GM23338 (cell line): ENCODE results near the gene MAP3K10. TPM values are rescaled to one million over a fixed set of nuclear protein-coding genes. Genes with fewer than 3 reads are reported as not detected.

Experiments used
- ATAC-seq: fragments of 200-7000 bp; cut with Tn5 transposase; 3 replicates; pipeline ENCODE4 v1.9.1; 2020
- DNase-seq: peaks from one replicate; pipeline ENCODE4 v3.0.0-alpha.2; 2015; ENCODE audit warnings: low spot score
- H2AFZ ChIP-seq: fragments of 200-600 bp; sonication (generic); 2 replicates; pipeline ENCODE4 v1.8.0; 2016; ENCODE audit warnings: antibody characterized with exemption, mild to moderate bottlenecking, moderate library complexity
- H3F3A ChIP-seq: fragments of 200-600 bp; sonication (generic); replicated peaks from 2 replicates; pipeline ENCODE4 v1.8.0; 2017; ENCODE audit warnings: antibody characterized with exemption, mixed run types, low read depth
- H3K27ac ChIP-seq: fragments of 200-600 bp; sonication (generic); 2 replicates; pipeline ENCODE4 v1.6.1; 2016; ENCODE audit warnings: low read depth
- H3K27me3 ChIP-seq: fragments of 200-600 bp; sonication (generic); 2 replicates; pipeline ENCODE4 v1.8.0; 2016; ENCODE audit warnings: mild to moderate bottlenecking, mixed run types, moderate library complexity; ENCODE audit not compliant: insufficient read depth
- H3K36me3 ChIP-seq: fragments of 200-600 bp; sonication (generic); 2 replicates; pipeline ENCODE4 v1.8.0; 2016; ENCODE audit warnings: mild to moderate bottlenecking; ENCODE audit not compliant: insufficient read depth
- H3K4me1 ChIP-seq: fragments of 200-600 bp; sonication (generic); 2 replicates; pipeline ENCODE4 v1.8.0; 2016; ENCODE audit warnings: mild to moderate bottlenecking, moderate library complexity; ENCODE audit not compliant: insufficient read depth
- H3K4me2 ChIP-seq: fragments of 200-600 bp; sonication (generic); 2 replicates; pipeline ENCODE4 v1.7.1; 2017; ENCODE audit warnings: mixed run types
- H3K4me3 ChIP-seq: fragments of 200-600 bp; sonication (generic); 2 replicates; pipeline ENCODE4 v1.6.1; 2016; ENCODE audit warnings: mixed run types
- H3K79me2 ChIP-seq: fragments of 200-600 bp; sonication (generic); replicated peaks from 2 replicates; pipeline ENCODE4 v1.8.0; 2017; ENCODE audit warnings: mild to moderate bottlenecking; ENCODE audit not compliant: insufficient read depth
- H3K9me2 ChIP-seq: fragments of 200-600 bp; sonication (generic); 2 replicates; pipeline ENCODE4 v1.8.0; 2017; ENCODE audit not compliant: insufficient read depth
- H4K20me1 ChIP-seq: fragments of 200-600 bp; sonication (generic); replicated peaks from 2 replicates; pipeline ENCODE4 v1.8.0; 2017; ENCODE audit warnings: mild to moderate bottlenecking; ENCODE audit not compliant: insufficient read depth
- H3K27ac Mint-ChIP-seq: 2 replicates; pipeline ENCODE4 v1.8.0; 2020; ENCODE audit warnings: inconsistent platforms, mild to moderate bottlenecking, moderate library complexity, mixed read lengths
- H3K27me3 Mint-ChIP-seq: 3 replicates; pipeline ENCODE4 v1.8.0; 2022; ENCODE audit warnings: low read depth, mild to moderate bottlenecking, moderate library complexity, mixed read lengths, inconsistent platforms; ENCODE audit not compliant: insufficient read depth, poor library complexity
- H3K36me3 Mint-ChIP-seq: 3 replicates; pipeline ENCODE4 v1.8.0; 2021; ENCODE audit warnings: low read depth, mild to moderate bottlenecking, inconsistent platforms, moderate library complexity, mixed read lengths
- H3K4me1 Mint-ChIP-seq: 3 replicates; pipeline ENCODE4 v1.8.0; 2020; ENCODE audit warnings: mild to moderate bottlenecking, inconsistent platforms, mixed read lengths
- H3K4me3 Mint-ChIP-seq: 3 replicates; pipeline ENCODE4 v1.8.0; 2021; ENCODE audit warnings: moderate library complexity, mild to moderate bottlenecking, inconsistent platforms, mixed read lengths
- H3K9me3 Mint-ChIP-seq: 3 replicates; pipeline ENCODE4 v1.8.0; 2020; ENCODE audit warnings: moderate library complexity, mild to moderate bottlenecking, inconsistent platforms, mixed read lengths
- CTCF ChIP-seq, 2 experiments: fragments of 200-600 bp in 1 of 2; sonication (generic) in 1 of 2; conservative IDR thresholded peaks; 2 replicates each; pipeline versions ENCODE4 v1.5.1 to v1.6.1; 2016 to 2017; ENCODE audit warnings: antibody characterized with exemption in 2 of 2, low read depth in 2 of 2, mild to moderate bottlenecking in 2 of 2, moderate library complexity in 1 of 2
- ETS1 ChIP-seq: IDR thresholded peaks from 2 replicates; pipeline ENCODE4 v1.6.1; 2016; ENCODE audit warnings: antibody characterized with exemption
- EZH2 ChIP-seq: fragments of 200-600 bp; sonication (generic); IDR thresholded peaks from one replicate; pipeline ENCODE4 v1.8.0; 2017; ENCODE audit warnings: antibody characterized with exemption, mild to moderate bottlenecking, low read depth; ENCODE audit not compliant: unreplicated experiment
- NANOG ChIP-seq: IDR thresholded peaks from 2 replicates; pipeline ENCODE4 v1.6.1; 2016; ENCODE audit warnings: antibody characterized with exemption, borderline replicate concordance
- ZNF114 ChIP-seq: fragments of 250-450 bp; sonication (Bioruptor Pico); IDR thresholded peaks from 2 replicates; pipeline ENCODE4 v1.5.0; 2020; ENCODE audit warnings: mild to moderate bottlenecking, moderate library complexity
- ZNF462 ChIP-seq: fragments of 250-450 bp; sonication (Bioruptor Pico); IDR thresholded peaks from 2 replicates; pipeline ENCODE4 v1.5.0; 2020; ENCODE audit warnings: mild to moderate bottlenecking, moderate library complexity
- polyA plus RNA-seq: library from polyadenylated mRNA; unstranded; fragments of >200 nt; fragmentation: Nextera tagmentation; extraction: Ambion mirVana; gene quantifications from 2 replicates; pipeline ENCODE4 v1.2.1, GENCODE V29; 2016
- total RNA-seq: library from RNA; depleted of rRNA; stranded (reverse); fragments of >200 nt; shearing (Covaris generic); gene quantifications from 2 replicates; pipeline ENCODE4 v1.2.3, GENCODE V29; 2014
- TF ChIP-seq, protein P1 (sequence below): IDR thresholded peaks from one replicate; pipeline ENCODE4 v1.6.1; 2018; ENCODE audit warnings: antibody characterized with exemption; ENCODE audit not compliant: unreplicated experiment

MAP3K10 gene
- total and polyA plus RNA-seq, 2 experiments from 2014 or later, result 5.9 to 13.7 TPM

DNA sequence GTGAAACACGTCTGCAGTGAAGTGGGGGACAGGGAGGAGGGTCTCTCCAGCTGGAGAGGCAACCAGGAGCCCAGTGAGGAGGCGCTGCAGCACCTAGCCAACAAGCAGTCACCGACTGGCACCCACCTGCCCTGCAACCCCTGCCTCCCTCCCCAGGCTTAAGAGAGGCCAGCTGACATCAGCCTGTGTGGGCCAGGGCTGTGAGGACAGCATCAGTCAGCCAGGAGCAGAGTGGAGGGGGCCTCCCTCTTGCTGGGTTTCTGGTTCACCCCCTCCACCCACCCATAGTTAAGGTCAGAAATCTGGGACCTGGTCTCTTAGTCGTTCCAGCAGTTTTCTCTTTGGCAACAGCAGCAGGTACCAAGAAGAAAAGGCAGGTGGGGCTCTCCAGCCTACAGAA, 60.8 kb downstream of the MAP3K10 start (continued):
- TF ChIP-seq, protein P1, sequence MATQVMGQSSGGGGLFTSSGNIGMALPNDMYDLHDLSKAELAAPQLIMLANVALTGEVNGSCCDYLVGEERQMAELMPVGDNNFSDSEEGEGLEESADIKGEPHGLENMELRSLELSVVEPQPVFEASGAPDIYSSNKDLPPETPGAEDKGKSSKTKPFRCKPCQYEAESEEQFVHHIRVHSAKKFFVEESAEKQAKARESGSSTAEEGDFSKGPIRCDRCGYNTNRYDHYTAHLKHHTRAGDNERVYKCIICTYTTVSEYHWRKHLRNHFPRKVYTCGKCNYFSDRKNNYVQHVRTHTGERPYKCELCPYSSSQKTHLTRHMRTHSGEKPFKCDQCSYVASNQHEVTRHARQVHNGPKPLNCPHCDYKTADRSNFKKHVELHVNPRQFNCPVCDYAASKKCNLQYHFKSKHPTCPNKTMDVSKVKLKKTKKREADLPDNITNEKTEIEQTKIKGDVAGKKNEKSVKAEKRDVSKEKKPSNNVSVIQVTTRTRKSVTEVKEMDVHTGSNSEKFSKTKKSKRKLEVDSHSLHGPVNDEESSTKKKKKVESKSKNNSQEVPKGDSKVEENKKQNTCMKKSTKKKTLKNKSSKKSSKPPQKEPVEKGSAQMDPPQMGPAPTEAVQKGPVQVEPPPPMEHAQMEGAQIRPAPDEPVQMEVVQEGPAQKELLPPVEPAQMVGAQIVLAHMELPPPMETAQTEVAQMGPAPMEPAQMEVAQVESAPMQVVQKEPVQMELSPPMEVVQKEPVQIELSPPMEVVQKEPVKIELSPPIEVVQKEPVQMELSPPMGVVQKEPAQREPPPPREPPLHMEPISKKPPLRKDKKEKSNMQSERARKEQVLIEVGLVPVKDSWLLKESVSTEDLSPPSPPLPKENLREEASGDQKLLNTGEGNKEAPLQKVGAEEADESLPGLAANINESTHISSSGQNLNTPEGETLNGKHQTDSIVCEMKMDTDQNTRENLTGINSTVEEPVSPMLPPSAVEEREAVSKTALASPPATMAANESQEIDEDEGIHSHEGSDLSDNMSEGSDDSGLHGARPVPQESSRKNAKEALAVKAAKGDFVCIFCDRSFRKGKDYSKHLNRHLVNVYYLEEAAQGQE, result no peak
- TF ChIP-seq EZH2, result no peak
- TF ChIP-seq ZNF114 (CRISPR knock-in tag), result no peak
- TF ChIP-seq CTCF (conservative IDR thresholded peaks at IDR 0.05; ENCODE audit: low read depth in 2 of 2), result no peak
- TF ChIP-seq ETS1, result no peak

DNA sequence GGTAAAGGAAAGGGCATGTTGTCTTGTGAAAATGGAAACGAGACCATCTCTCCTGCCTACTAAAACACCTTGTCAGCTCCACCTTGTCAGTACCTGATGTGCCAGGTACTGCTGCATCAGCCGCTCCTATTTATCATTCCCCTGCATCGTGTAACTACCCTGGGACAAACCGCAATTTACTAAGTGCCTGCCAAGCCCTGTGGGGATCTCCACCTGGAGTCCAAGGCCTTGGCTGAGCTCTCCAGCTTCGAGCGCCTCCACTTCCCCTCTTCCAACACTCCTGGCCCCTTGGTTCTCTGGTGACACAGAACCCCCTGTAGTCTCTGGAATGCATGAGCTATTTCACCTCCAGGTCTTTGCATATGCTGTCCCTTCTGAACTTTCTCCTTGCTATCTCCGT, 61.2 kb downstream of the MAP3K10 start:
- H3K27ac Mint-ChIP-seq, result peak overlapping the region; percentile 65

More for the DNA sequence above, 61.2 kb downstream of the MAP3K10 start:
- H3K27ac ChIP-seq, result peak overlapping the region; percentile 76; the same call in 1 of the 2 replicates
- no peaks in the 10 kb centered on the region for H3K9me2 ChIP-seq
- Mint-ChIP-seq H3K36me3 (peaks cover 32% of the 10 kb centered on the region), H3K4me3 (peak overlapping the region; percentile 10; the same call in 2 of the 3 replicates), H3K9me3 (peaks cover 2% of the 10 kb centered on the region; the same call in 1 of the 3 replicates), H3K27me3 (peaks cover 8% of the 10 kb centered on the region), H3K4me1 (peaks cover 15% of the 10 kb centered on the region)
- peaks cover under 1% of the 10 kb centered on the region; the same call in 1 of the 2 replicates for H4K20me1 ChIP-seq
- ATAC-seq, result peak; percentile 94
- H3K4me1 ChIP-seq, result peaks cover 7% of the 10 kb centered on the region; the same call in 1 of the 2 replicates
- H3K36me3 ChIP-seq, result no peaks in the 10 kb centered on the region; the same call in 1 of the 2 replicates
- no peak overlapping the region for H3K4me3 ChIP-seq
- peak overlapping the region; percentile 13; the same call in 1 of the 2 replicates for H3K4me2 ChIP-seq
- no peak overlapping the region for H2AFZ ChIP-seq
- no peaks in the 10 kb centered on the region; the same call in 1 of the 2 replicates for H3K79me2 ChIP-seq
- TF ChIP-seq ZNF462 (CRISPR knock-in tag) (peak; percentile 60; the same call in 1 of the 2 replicates), NANOG (no peak)
- H3F3A ChIP-seq, result no peaks in the 10 kb centered on the region
- H3K27me3 ChIP-seq, result no peaks in the 10 kb centered on the region
- DNase-seq, result peak; percentile 65
